Inferior parietal cortex (tissue), 1 donor: Measurements from ENCODE around the gene GALNT4.

ENCODE experiments used
- DNase-seq: peaks from one replicate; pipeline ENCODE4 v3.0.0-alpha.2; 2016; ENCODE audit errors: extremely low spot score

The GALNT4 gene

GRCh38 chr12:89529738-89530137 lies 5.1 kb upstream of the GALNT4 start:
- DNase-seq: peak; percentile 72

DNA sequence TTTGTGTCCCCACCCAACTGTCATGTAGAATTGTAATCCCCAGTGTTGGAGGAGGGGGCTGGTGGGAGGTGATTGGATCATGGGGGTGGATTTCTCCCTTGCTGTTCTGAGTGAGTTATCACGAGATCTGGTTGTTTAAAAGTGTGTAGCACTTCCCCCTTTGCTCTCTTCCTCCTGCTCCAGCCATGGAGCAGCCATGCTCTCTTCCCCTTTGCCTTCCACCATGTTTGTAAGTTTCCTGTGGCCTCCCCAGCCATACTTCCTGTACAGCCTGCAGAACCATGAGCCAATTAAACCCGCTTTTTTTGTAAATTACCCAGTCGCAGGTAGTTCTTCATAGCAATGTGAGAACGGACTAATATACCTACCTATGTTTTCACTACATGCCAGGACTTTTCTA lies 3.8 kb upstream of the GALNT4 start:
- DNase-seq: no peak

- DNase-seq: peak; percentile 91
These were observed 1.5 kb upstream of the GALNT4 start, which contains the start of gene POC1B for GRCh38 chr12:89525824-89526770. POC1B (minus strand) TSS chr12:89526047; CDS start chr12:89525895, 152 bp downstream.

- DNase-seq: no peak
These were observed 768 bp upstream of the GALNT4 start for GRCh38 chr12:89525305-89525823.

DNA sequence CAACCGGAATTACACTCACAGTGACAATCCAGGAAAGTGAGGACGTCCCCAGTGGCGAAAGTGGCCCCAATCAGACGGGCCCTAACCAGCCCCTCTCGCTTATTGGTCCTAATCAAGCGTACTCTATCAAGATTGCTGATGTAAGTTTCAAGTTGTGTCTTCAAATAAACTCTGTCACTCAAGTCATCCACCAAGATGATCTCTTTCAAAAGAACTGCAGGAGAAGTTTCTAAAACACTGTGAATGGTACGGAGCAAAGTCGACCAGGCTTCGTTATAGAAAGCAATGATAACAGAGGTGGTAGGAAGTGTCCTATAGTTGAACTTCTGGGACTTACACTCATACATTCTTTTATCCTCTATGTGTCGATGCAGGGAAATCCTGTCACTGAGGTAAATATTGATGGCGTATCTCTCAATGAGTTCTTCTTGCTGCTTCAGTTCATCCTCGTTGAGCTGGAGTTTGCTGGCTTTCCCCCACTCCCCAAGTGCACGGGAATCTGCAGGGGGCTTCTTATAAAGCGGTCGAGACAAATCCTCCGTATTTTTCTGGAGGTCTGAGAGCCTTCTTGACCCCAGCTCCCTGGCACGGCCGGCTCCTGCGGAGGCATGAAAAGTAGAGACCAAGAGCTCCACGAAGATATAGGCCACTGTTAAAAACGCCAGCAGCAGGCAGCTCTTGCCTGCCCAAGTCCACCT lies 604 bp downstream of the GALNT4 start:
- no peak for DNase-seq

- no peak for DNase-seq
These were observed 1.2 kb downstream of the GALNT4 start for GRCh38 chr12:89523393-89523792.

- DNase-seq: no peak
These were observed 3.0 kb downstream of the GALNT4 start for GRCh38 chr12:89521364-89522223.

DNA sequence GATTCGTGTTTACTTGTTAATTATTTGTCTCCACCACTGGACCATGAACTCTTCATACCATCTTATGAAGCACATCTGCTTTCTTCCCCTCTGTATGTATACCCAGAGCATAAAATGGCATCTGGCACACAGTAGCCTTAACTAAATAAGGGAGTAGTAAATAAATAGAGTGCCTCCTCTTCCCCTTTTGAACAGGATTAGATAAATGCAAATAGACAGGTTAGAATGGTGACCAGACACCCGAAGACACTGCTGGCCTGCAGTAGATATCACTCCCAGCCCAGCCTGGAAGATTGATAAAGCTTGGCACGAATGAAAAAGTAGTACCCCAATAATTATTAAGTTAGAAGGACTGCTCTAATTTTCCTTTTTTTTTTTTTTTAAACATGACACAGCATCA lies 6.9 kb downstream of the GALNT4 start:
- no peak for DNase-seq

DNA sequence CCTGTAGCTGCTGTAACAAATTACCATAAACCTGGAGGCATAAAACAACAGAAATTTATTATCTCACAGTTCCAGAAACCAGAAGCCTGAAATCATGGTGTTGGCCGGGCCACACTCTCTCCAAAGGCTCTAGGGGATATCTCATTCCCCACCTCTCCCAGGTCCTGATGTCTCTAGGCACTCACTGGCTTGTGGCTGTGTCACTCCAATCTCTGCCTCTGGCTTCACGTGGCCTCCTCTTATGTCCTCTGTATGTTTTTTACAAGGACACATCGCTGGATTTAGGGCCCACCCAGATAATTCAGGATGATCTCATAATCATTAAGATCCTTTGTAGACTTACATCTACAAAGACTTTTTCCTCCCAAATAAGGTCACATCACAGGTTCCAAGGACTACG lies 8.0 kb downstream of the GALNT4 start:
- DNase-seq: no peak

DNA sequence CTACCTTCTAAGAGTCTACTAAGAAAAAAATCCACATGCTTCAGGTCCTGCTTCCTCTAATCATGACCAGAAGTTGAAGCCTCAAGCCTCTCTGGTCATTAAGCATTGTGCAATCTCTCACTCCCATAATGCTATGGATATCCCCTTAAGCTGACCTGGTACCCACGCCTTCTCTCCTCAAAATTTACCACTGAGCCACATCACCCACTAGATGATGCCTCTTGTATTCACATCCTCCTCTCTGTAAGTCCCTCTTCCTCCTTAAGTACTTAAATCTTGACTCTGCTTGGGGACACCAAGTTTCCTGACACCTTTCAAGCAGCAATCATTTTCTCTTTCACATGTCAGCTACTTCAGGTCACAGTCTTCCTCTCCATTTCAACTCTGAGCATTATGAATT lies 9.8 kb downstream of the GALNT4 start:
- no peak for DNase-seq

DNA sequence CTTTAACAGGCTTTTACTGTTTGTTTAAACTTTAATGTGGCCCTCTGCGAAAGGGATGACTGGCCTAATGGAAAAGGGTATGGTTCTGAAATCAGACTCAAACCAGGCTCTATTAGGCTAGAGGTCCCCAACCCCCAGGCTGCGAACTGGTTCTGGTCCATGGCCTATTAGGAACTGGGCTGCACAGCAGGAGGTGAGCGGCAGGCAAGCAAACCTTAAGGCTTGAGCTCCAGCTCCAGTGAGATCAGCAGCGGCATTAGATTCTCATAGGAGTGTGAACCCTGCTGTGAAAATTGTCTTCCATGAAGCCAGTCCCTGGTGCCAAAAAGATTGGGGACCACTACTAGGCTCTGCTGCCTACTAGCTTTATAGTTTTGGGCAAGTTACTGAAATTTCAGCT lies 11.1 kb downstream of the GALNT4 start:
- DNase-seq: no peak

DNA sequence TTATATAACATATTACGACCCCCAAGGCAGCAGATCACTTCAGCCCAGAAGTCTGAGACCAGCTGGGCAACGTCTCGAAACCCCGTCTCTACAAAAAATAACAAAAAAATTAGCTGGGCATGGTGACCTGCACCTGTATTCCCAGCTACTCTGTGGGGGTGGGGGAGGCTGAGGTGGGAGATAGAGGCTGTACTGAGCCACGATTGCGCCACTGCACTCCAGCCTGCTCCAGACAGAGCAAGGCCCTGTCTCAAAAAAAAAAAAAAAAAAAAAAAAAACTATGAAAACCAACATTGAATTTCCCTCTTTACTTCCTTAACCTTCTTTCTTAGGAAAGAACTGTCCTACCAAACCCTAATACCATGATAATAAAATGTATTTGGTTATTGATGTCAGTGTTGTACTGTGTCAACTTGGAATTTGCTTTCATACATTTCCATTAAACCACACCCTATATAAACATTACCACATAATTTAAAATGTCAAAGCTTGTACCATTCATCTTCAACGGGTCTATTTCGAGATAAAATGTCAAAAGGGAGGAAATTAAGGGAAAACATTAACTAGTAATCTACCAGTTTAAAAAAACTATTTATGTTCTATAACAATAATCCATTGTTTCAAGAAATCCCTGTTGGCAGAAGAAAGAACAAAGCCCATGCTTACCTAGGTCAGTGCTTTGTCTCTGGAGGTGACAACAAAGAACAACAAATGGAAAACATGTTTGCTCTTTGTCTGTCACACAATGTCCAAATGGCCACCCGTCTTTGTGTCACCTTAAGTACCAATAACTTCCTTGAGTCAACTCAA lies 17.4 kb downstream of the GALNT4 start:
- DNase-seq: no peak

GRCh38 chr12:89506050-89506449 lies 18.5 kb downstream of the GALNT4 start:
- DNase-seq: no peak

GRCh38 chr12:89504560-89505346 lies 19.8 kb downstream of the GALNT4 start:
- DNase-seq: no peak

DNA sequence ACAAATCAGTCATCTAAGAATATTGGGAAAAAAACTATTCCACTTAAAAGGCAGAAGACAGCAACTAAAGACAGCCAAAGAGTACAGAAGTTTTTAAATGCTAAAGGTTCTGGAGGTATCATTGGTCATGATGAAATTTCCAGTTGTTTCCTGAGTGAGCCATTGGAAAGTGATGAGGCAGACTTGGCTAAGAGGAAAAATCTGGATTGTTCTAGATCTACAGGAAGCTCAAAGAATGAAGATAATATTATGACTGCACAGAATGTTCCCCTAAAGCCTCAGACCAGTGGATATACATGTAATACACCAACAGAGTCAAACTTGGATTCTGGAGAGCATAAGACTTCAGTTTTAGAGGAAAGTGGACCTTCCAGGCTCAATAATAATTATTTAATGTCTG lies 22.8 kb downstream of the GALNT4 start:
- DNase-seq: no peak

GRCh38 chr12:89499857-89500256 lies 24.7 kb downstream of the GALNT4 start:
- DNase-seq: no peak

DNA sequence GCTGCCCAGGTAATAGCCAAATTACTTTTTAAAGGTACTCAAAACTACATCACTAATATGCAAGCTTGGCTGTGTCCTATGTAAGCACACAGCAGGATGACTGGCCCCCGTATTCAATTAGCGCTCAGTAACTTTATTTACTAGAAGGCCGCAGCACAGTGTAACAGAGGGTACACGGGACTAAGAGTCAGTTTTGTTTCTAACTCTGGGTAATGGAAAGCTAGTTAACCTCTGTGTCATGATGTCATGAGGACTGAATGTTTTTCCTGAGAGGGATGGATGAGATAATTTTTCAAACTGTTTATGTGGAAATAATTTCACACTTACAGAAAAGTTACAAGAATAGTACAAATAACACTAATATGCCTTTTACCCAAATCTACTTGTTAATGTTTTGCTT lies 27.1 kb downstream of the GALNT4 start:
- no peak for DNase-seq

- DNase-seq: no peak
These were observed 27.6 kb downstream of the GALNT4 start for GRCh38 chr12:89497005-89497404.

GRCh38 chr12:89494411-89495231 lies 30.0 kb downstream of the GALNT4 start:
- no peak for DNase-seq
